Choroid plexus epithelial cell (primary cell): ENCODE results near the gene FAM171A1.

Source experiments
- DNase-seq: peaks from one replicate; pipeline ENCODE4 v3.0.0-alpha.2; 2010; ENCODE audit warnings: low read depth
- H3K4me3 ChIP-seq: 2 replicates; pipeline ENCODE4 v1.5.1; 2011; ENCODE audit warnings: low read depth, mild to moderate bottlenecking, control low read depth, low read length, moderate library complexity
- CTCF ChIP-seq: conservative IDR thresholded peaks from 2 replicates; pipeline ENCODE4 v1.5.1; 2011; ENCODE audit warnings: low read depth, mild to moderate bottlenecking, control low read depth, inconsistent platforms, low read length, moderate library complexity

The FAM171A1 gene

GRCh38 chr10:15351099-15351820, 19.8 kb downstream of the FAM171A1 start:
- no peak for TF ChIP-seq CTCF
- DNase-seq, result no peak
- no peak overlapping the region for H3K4me3 ChIP-seq

- DNase-seq, result no peak
- no peak for TF ChIP-seq CTCF
- peak overlapping the region; percentile 44 for H3K4me3 ChIP-seq
Measured at GRCh38 chr10:15349112-15349511, 22.0 kb downstream of the FAM171A1 start.

- TF ChIP-seq CTCF, result no peak
- no peak for DNase-seq
- peak overlapping the region; percentile 44 for H3K4me3 ChIP-seq
Measured at GRCh38 chr10:15348579-15348978, 22.5 kb downstream of the FAM171A1 start.

GRCh38 chr10:15347150-15347549, 23.9 kb downstream of the FAM171A1 start:
- no peak for DNase-seq
- H3K4me3 ChIP-seq, result no peak overlapping the region
- TF ChIP-seq CTCF, result no peak

GRCh38 chr10:15346440-15347141, 24.5 kb downstream of the FAM171A1 start:
- TF ChIP-seq CTCF, result no peak
- no peak overlapping the region for H3K4me3 ChIP-seq
- DNase-seq, result no peak

GRCh38 chr10:15345450-15345849, 25.6 kb downstream of the FAM171A1 start:
- H3K4me3 ChIP-seq, result no peak overlapping the region
- DNase-seq, result no peak
- no peak for TF ChIP-seq CTCF
